PC-3 (cell line): ENCODE measurements around the gene CLN6. TPM values are rescaled to one million over a fixed set of nuclear protein-coding genes. Genes with fewer than 3 reads are reported as not detected.
"Not testable (repeated sequence)": the region's sequence is repeated elsewhere in the genome, so short reads cannot be mapped to it uniquely, and the experiment has no call there.

ENCODE experiments used
- ATAC-seq: fragments of 200-7000 bp; cut with Tn5 transposase; 2 replicates; pipeline ENCODE4 v1.9.1; 2020; ENCODE audit warnings: mild to moderate bottlenecking, moderate library complexity
- BruUV-seq: library from RNA; stranded (reverse); fragments of 400-500 nt; replicated peaks from 2 replicates; lab custom pipeline; 2021; lab: Mats Ljungman, UMichigan
- CTCF ChIA-PET: fragments of 300-600 bp; sonication (Branson Sonifier 250); formaldehyde crosslinking; loops from one replicate; lab custom pipeline; 2022; ENCODE audit warnings: antibody characterized with exemption; lab: Charles Lee
- POLR2A ChIA-PET: fragments of 300-600 bp; sonication (Branson Sonifier 250); formaldehyde crosslinking; loops from one replicate; lab custom pipeline; 2022; ENCODE audit warnings: antibody characterized with exemption; ENCODE audit not compliant: unreplicated experiment; lab: Charles Lee
- DNase-seq: peaks from one replicate; pipeline ENCODE4 v3.0.0-alpha.2; 2015
- H2AFZ ChIP-seq: fragments of 300-600 bp; sonication (generic); 2 replicates; pipeline ENCODE4 v1.6.0; 2016; ENCODE audit warnings: antibody characterized with exemption, low read length
- H3F3A ChIP-seq: fragments of 300-600 bp; sonication (generic); one replicate; pipeline ENCODE4 v1.6.0; 2017; ENCODE audit warnings: antibody characterized with exemption, low read length, control low read depth, mild to moderate bottlenecking; ENCODE audit not compliant: unreplicated experiment
- H3K27ac ChIP-seq: fragments of 300-600 bp; sonication (generic); 2 replicates; pipeline ENCODE4 v1.5.1; 2016; ENCODE audit warnings: mild to moderate bottlenecking, low read length
- H3K27me3 ChIP-seq: fragments of 300-600 bp; sonication (generic); 2 replicates; pipeline ENCODE4 v1.6.1; 2016; ENCODE audit warnings: low read length, mixed read lengths
- H3K36me3 ChIP-seq: fragments of 300-600 bp; sonication (generic); 2 replicates; pipeline ENCODE4 v1.6.1; 2016; ENCODE audit warnings: low read depth, mixed run types, low read length, mixed read lengths
- H3K4me1 ChIP-seq: fragments of 300-600 bp; sonication (generic); 2 replicates; pipeline ENCODE4 v1.5.1; 2016; ENCODE audit warnings: low read length; ENCODE audit not compliant: insufficient read depth
- H3K4me2 ChIP-seq: fragments of 300-600 bp; sonication (generic); 2 replicates; pipeline ENCODE4 v1.6.0; 2016; ENCODE audit warnings: low read length
- H3K4me3 ChIP-seq: fragments of 300-600 bp; sonication (generic); 2 replicates; pipeline ENCODE4 v1.5.1; 2016; ENCODE audit warnings: mild to moderate bottlenecking, low read length, mixed read lengths
- H3K79me2 ChIP-seq: fragments of 300-600 bp; sonication (generic); 2 replicates; pipeline ENCODE4 v1.6.1; 2017; ENCODE audit warnings: low read length, mixed read lengths
- H3K9ac ChIP-seq: fragments of 300-600 bp; sonication (generic); 2 replicates; pipeline ENCODE4 v1.6.0; 2016; ENCODE audit warnings: mild to moderate bottlenecking, low read length
- H3K9me2 ChIP-seq: fragments of 300-600 bp; sonication (generic); replicated peaks from 2 replicates; pipeline ENCODE4 v1.6.1; 2016; ENCODE audit warnings: mixed run types, low read length, mixed read lengths
- H3K9me3 ChIP-seq: fragments of 300-600 bp; sonication (generic); 2 replicates; pipeline ENCODE4 v1.6.1; 2016; ENCODE audit warnings: low read length, mixed read lengths
- H4K20me1 ChIP-seq: fragments of 300-600 bp; sonication (generic); 2 replicates; pipeline ENCODE4 v1.6.1; 2016; ENCODE audit warnings: low read length, mixed read lengths
- EZH2 ChIP-seq: fragments of 300-600 bp; sonication (generic); IDR thresholded peaks from one replicate; pipeline ENCODE4 v1.6.1; 2017; ENCODE audit warnings: antibody characterized with exemption, mild to moderate bottlenecking, low read length; ENCODE audit not compliant: unreplicated experiment
- EZH2phosphoT487 ChIP-seq: fragments of 300-600 bp; sonication (generic); IDR thresholded peaks from 2 replicates; pipeline ENCODE4 v1.6.1; 2018; ENCODE audit warnings: mild to moderate bottlenecking, antibody characterized with exemption, low read length, borderline replicate concordance
- intact Hi-C: fragments of 100-400 bp; cut with micrococcal nuclease; formaldehyde crosslinking; loops from 2 replicates; pipeline ENCODE4 v1.9.0; 2023
- total RNA-seq: library from RNA; depleted of rRNA; stranded (reverse); fragments of >200 nt; gene quantifications from 2 replicates; pipeline ENCODE4 v1.2.3, GENCODE V29; 2014
- TF ChIP-seq, protein P1 (sequence below): fragments of 300-600 bp; sonication (generic); conservative IDR thresholded peaks from 2 replicates; pipeline ENCODE4 v1.5.1; 2017; ENCODE audit warnings: antibody characterized with exemption, low read depth, mild to moderate bottlenecking, low read length

CLN6 gene
- total RNA-seq, 1 experiment from 2014 or later: 33.4 TPM

DNA sequence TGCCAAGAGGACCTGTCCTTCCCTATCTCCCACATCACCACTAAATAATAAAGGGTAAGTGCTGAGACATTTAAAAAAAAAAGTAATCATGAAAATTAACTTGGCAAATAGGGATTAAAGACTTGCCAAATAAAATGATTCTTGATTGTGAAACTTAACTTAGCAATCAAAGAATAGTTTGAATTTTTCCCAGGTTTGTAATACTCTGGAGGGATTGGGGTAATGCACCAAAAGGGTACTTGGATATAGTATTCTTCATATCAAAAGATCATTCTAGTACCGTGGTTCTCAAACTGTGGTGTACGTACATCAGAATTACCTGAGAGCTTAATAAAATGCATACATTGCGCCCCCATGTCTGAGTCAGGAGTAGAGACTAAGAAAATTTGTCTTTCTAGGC lies 52.9 kb downstream of the CLN6 start:
- Histone ChIP-seq H3K4me3 (no peak overlapping the region), H4K20me1 (no peaks in the 10 kb centered on the region), H3K9me2 (no peaks in the 10 kb centered on the region), H2AFZ (no peak overlapping the region), H3K79me2 (no peaks in the 10 kb centered on the region), H3K9ac (no peak overlapping the region), H3K27me3 (no peaks in the 10 kb centered on the region), H3F3A (no peaks in the 10 kb centered on the region), H3K36me3 (peaks cover 19% of the 10 kb centered on the region), H3K27ac (no peak overlapping the region), H3K4me2 (no peak overlapping the region), H3K4me1 (no peaks in the 10 kb centered on the region), H3K9me3 (no peaks in the 10 kb centered on the region)
- no TSS peak for BruUV-seq
- CTCF ChIA-PET: no interaction called here
- POLR2A ChIA-PET: no interaction called here
- no peak for TF ChIP-seq EZH2
- TF ChIP-seq EZH2phosphoT487: no peak
- TF ChIP-seq, protein P1, sequence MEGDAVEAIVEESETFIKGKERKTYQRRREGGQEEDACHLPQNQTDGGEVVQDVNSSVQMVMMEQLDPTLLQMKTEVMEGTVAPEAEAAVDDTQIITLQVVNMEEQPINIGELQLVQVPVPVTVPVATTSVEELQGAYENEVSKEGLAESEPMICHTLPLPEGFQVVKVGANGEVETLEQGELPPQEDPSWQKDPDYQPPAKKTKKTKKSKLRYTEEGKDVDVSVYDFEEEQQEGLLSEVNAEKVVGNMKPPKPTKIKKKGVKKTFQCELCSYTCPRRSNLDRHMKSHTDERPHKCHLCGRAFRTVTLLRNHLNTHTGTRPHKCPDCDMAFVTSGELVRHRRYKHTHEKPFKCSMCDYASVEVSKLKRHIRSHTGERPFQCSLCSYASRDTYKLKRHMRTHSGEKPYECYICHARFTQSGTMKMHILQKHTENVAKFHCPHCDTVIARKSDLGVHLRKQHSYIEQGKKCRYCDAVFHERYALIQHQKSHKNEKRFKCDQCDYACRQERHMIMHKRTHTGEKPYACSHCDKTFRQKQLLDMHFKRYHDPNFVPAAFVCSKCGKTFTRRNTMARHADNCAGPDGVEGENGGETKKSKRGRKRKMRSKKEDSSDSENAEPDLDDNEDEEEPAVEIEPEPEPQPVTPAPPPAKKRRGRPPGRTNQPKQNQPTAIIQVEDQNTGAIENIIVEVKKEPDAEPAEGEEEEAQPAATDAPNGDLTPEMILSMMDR: no peak
- intact Hi-C loops: no loop called here
- ATAC-seq (no peak), DNase-seq (no peak)

DNA sequence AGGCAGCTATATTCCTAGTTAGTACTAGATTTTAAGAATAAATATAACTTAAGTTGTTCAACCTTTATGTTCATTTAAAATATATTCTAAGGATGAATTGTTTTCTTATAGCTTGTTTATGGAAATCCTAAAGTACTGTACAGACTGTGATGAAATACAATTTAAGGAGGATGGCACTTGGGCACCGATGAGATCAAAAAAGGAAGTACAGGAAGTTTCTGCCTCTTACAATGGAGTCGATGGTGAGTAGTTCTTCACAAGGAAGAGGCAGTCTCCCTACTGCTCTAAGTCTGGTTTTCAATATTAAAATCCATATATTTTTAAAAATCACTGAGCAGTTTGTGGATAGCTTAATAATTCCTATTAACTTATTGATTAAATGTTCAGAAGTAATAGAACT lies 54.0 kb downstream of the CLN6 start:
- ChIA-PET CTCF (interaction anchor here (0.6 to 0.7 kb wide), 2 partner anchors 16 to 176 kb away, joined by 3 to 4 read pairs; no protein-coding TSS in a partner anchor), POLR2A (no interaction called here)
- no TSS peak for BruUV-seq
- H3K79me2 ChIP-seq: no peaks in the 10 kb centered on the region
- intact Hi-C loops: no loop called here
- H3K4me1 ChIP-seq: no peaks in the 10 kb centered on the region
- no peaks in the 10 kb centered on the region for H3K9me3 ChIP-seq
- TF ChIP-seq EZH2phosphoT487: no peak
- no peak for TF ChIP-seq EZH2
- TF ChIP-seq, protein P1: no peak
- DNase-seq (no peak), ATAC-seq (no peak)
- H2AFZ ChIP-seq: no peak overlapping the region
- H3K4me2 ChIP-seq: no peak overlapping the region
- no peaks in the 10 kb centered on the region for H3K27me3 ChIP-seq
- H3K9ac ChIP-seq: no peak overlapping the region
- no peaks in the 10 kb centered on the region for H3F3A ChIP-seq
- H3K36me3 ChIP-seq: peaks cover 16% of the 10 kb centered on the region
- H3K27ac ChIP-seq: no peak overlapping the region
- H3K4me3 ChIP-seq: no peak overlapping the region
- H4K20me1 ChIP-seq: no peaks in the 10 kb centered on the region
- no peaks in the 10 kb centered on the region for H3K9me2 ChIP-seq

DNA sequence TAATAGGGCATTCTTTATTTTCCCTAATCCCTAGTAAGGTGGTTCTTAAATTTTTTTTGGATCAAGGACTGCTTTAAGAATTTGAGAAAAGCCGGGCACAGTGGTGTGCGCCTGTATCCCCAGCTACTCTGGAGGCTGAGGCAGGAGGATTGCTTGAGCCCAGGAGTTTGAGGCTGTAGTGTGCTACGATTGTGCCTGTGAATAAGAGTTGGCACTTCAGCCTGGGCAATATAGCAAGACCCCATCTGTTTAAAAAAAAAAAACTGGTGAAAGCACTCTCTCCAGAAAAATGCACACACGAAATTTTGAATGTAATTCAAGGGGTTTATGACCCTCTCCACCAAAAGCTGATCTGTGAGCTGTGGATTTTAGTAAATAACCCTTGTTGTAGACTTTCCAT lies 56.4 kb downstream of the CLN6 start:
- Histone ChIP-seq H4K20me1 (no peaks in the 10 kb centered on the region), H3K79me2 (no peaks in the 10 kb centered on the region), H3K9me2 (no peaks in the 10 kb centered on the region), H2AFZ (no peak overlapping the region), H3K9ac (no peak overlapping the region), H3K27ac (no peak overlapping the region), H3K4me3 (no peak overlapping the region), H3K27me3 (no peaks in the 10 kb centered on the region), H3K36me3 (peaks cover 16% of the 10 kb centered on the region), H3K9me3 (no peaks in the 10 kb centered on the region), H3K4me1 (no peaks in the 10 kb centered on the region), H3F3A (no peaks in the 10 kb centered on the region), H3K4me2 (no peak overlapping the region)
- ChIA-PET CTCF (no interaction called here), POLR2A (interaction anchor here (0.6 kb wide), 1 partner anchor 1039 kb away, joined by 4 read pairs; no protein-coding TSS in a partner anchor)
- no peak for ATAC-seq
- intact Hi-C loops: no loop called here
- TF ChIP-seq, protein P1: no peak
- no peak for TF ChIP-seq EZH2phosphoT487
- no peak for TF ChIP-seq EZH2
- no TSS peak for BruUV-seq
- DNase-seq: no peak

DNA sequence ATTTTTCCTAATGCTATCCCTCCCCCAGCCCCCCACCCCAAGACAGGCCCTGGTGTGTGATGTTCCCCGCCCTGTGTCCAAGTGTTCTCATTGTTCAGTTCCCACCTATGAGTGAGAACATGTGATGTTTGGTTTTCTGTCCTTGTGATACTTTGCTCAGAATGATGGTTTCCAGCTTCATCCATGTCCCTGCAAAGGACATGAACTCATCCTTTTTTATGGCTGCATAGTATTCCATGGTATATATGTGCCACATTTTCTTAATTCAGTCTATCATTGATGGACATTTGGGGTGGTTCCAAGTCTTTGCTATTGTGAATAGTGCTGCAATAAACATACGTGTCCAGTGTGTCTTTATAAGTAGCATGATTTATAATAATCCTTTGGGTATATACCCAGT lies 57.5 kb downstream of the CLN6 start:
- H3K9me3 ChIP-seq, H3K36me3 ChIP-seq, H3K4me2 ChIP-seq, H3K4me3 ChIP-seq, H3K79me2 ChIP-seq, H4K20me1 ChIP-seq, H3K9me2 ChIP-seq, ATAC-seq, H3K27me3 ChIP-seq, H3K9ac ChIP-seq, POLR2A ChIA-PET, BruUV-seq, DNase-seq, H3F3A ChIP-seq, H3K27ac ChIP-seq, H2AFZ ChIP-seq, CTCF ChIA-PET, intact Hi-C loops, H3K4me1 ChIP-seq: not testable (repeated sequence)
